Stomach smooth muscle (tissue), 2 donors: ENCODE results near the gene LUC7L2.
"Not testable (repeated sequence)": the region's sequence is repeated elsewhere in the genome, so short reads cannot be mapped to it uniquely, and the experiment has no call there.

Source experiments
- H3K27ac ChIP-seq: one replicate; pipeline ENCODE4 v1.7.0; 2013; ENCODE audit warnings: mild to moderate bottlenecking, low read length, inconsistent platforms
- H3K27me3 ChIP-seq, 2 donors: one replicate each; pipeline ENCODE4 v1.7.0; 2013; ENCODE audit warnings: low read length in 2 of 2; ENCODE audit not compliant: insufficient read depth in 2 of 2, control insufficient read depth in 1 of 2
- H3K36me3 ChIP-seq, 2 donors: one replicate each; pipeline ENCODE4 v1.7.0; 2013; ENCODE audit warnings: low read length in 2 of 2; ENCODE audit not compliant: control insufficient read depth in 2 of 2, insufficient read depth in 2 of 2
- H3K4me1 ChIP-seq: one replicate; pipeline ENCODE4 v1.7.0; 2013; ENCODE audit warnings: low read length; ENCODE audit not compliant: control insufficient read depth, insufficient read depth
- H3K4me3 ChIP-seq, 2 donors: one replicate each; pipeline ENCODE4 v1.7.0; 2013; ENCODE audit warnings: low read length in 2 of 2
- H3K9ac ChIP-seq, 2 donors: one replicate each; pipeline ENCODE4 v1.7.0; 2013; ENCODE audit warnings: low read length in 2 of 2, mild to moderate bottlenecking in 1 of 2
- H3K9me3 ChIP-seq, 2 donors: one replicate each; pipeline ENCODE4 v1.7.0; 2013; ENCODE audit warnings: low read length in 2 of 2; ENCODE audit not compliant: control insufficient read depth in 2 of 2
- donor health status: healthy.
- donor health status: Pancreatic carcinoma.

Gene LUC7L2

GRCh38 chr7:139464511-139464910 is 104.8 kb downstream of the LUC7L2 start:
- H3K27ac ChIP-seq, H3K4me3 ChIP-seq, H3K36me3 ChIP-seq, H3K9me3 ChIP-seq, H3K9ac ChIP-seq, H3K27me3 ChIP-seq, H3K4me1 ChIP-seq: not testable (repeated sequence)

- not testable (repeated sequence) for H3K36me3 ChIP-seq, H3K27ac ChIP-seq, H3K4me1 ChIP-seq, H3K9ac ChIP-seq, H3K9me3 ChIP-seq, H3K4me3 ChIP-seq, H3K27me3 ChIP-seq
These were observed 105.4 kb downstream of the LUC7L2 start for GRCh38 chr7:139465072-139465471.

GRCh38 chr7:139467729-139468128 is 108.0 kb downstream of the LUC7L2 start:
- H3K36me3 ChIP-seq, H3K27ac ChIP-seq, H3K27me3 ChIP-seq, H3K9me3 ChIP-seq, H3K4me3 ChIP-seq, H3K9ac ChIP-seq, H3K4me1 ChIP-seq: not testable (repeated sequence)

- H3K9me3 ChIP-seq, H3K27me3 ChIP-seq, H3K27ac ChIP-seq, H3K4me3 ChIP-seq, H3K9ac ChIP-seq, H3K36me3 ChIP-seq, H3K4me1 ChIP-seq: not testable (repeated sequence)
These were observed 108.6 kb downstream of the LUC7L2 start for GRCh38 chr7:139468281-139468680.

GRCh38 chr7:139471740-139472353 is 112.2 kb downstream of the LUC7L2 start:
- no peaks in the 10 kb centered on the region for H3K36me3 ChIP-seq
- peaks cover 0 to 3% of the 10 kb centered on the region in 2 donors for H3K9me3 ChIP-seq
- H3K4me3 ChIP-seq, result no peak overlapping the region
- no peaks in the 10 kb centered on the region for H3K27me3 ChIP-seq
- H3K27ac ChIP-seq, result no peak overlapping the region
- H3K9ac ChIP-seq, result no peak overlapping the region
- H3K4me1 ChIP-seq, result no peaks in the 10 kb centered on the region
